ENCODE measurements around the gene OR51M1.

Gene OR51M1

GRCh38 chr11:5345831-5346230 lies 37.8 kb upstream of the OR51M1 start (continued):
- TF ChIP-seq ZBTB21 (tag by site-specific recombination; IDR thresholded peaks at IDR 0.05) (no peak), ZBTB26 (tag by site-specific recombination; optimal IDR thresholded peaks at IDR 0.05) (no peak), ZBTB49 (tag by site-specific recombination; IDR thresholded peaks at IDR 0.05; ENCODE audit: low read depth) (no peak), ZNF610 (tag by site-specific recombination; IDR thresholded peaks at IDR 0.05; ENCODE audit: borderline replicate concordance) (no peak), ZNF2 (tag by site-specific recombination; IDR thresholded peaks at IDR 0.05) (no peak), ZBTB44 (tag by site-specific recombination; IDR thresholded peaks at IDR 0.05) (no peak), ZNF518A (tag by site-specific recombination; conservative IDR thresholded peaks at IDR 0.05; ENCODE audit: low read depth) (no peak)

- no peaks in the 10 kb centered on the region for H3K9me3 ChIP-seq (ENCODE audit: control insufficient read depth, insufficient read depth, low read depth, low read length)
- ChIA-PET CTCF (interaction anchor here (0.6 kb wide), 1 partner anchor 8 kb away, joined by 4 read pairs; no protein-coding TSS in a partner anchor), POLR2A (no interaction called here)
- H3K36me3 ChIP-seq (ENCODE audit: control insufficient read depth in 2 of 2, insufficient read depth in 1 of 2, low read length in 2 of 2): no peaks in the 10 kb centered on the region
- TF ChIP-seq ZNF658 (tag by site-specific recombination; IDR thresholded peaks at IDR 0.05) (no peak), GLI2 (tag by site-specific recombination; IDR thresholded peaks at IDR 0.05; ENCODE audit: borderline replicate concordance, low read depth) (no peak), ZSCAN18 (tag by site-specific recombination; IDR thresholded peaks at IDR 0.05) (no peak), ZBTB7A (tag by site-specific recombination; IDR thresholded peaks at IDR 0.05; ENCODE audit: low read depth) (no peak), ZNF768 (tag by site-specific recombination; IDR thresholded peaks at IDR 0.05) (no peak), ZBTB44 (tag by site-specific recombination; IDR thresholded peaks at IDR 0.05) (no peak), ZNF610 (tag by site-specific recombination; IDR thresholded peaks at IDR 0.05; ENCODE audit: borderline replicate concordance) (no peak)
- no peaks in the 10 kb centered on the region for H3K4me1 ChIP-seq (ENCODE audit: control insufficient read depth, insufficient read depth, low read length)
- H3K27ac ChIP-seq (ENCODE audit: extremely low read depth, low read depth, low read length): no peak overlapping the region
- no peak overlapping the region for H3K4me3 ChIP-seq (ENCODE audit: low read depth, low read length)
Observed at GRCh38 chr11:5348551-5349194, 34.9 kb upstream of the OR51M1 start.
